Fibroblast of skin of back (primary cell): ENCODE results near the gene CTBP1.

Experiments
- DNase-seq: peaks from one replicate; pipeline ENCODE4 v3.0.0-alpha.2; 2013

CTBP1 gene

GRCh38 chr4:1172971-1173757 is 75.8 kb downstream of the CTBP1 start:
- no peak for DNase-seq

DNA sequence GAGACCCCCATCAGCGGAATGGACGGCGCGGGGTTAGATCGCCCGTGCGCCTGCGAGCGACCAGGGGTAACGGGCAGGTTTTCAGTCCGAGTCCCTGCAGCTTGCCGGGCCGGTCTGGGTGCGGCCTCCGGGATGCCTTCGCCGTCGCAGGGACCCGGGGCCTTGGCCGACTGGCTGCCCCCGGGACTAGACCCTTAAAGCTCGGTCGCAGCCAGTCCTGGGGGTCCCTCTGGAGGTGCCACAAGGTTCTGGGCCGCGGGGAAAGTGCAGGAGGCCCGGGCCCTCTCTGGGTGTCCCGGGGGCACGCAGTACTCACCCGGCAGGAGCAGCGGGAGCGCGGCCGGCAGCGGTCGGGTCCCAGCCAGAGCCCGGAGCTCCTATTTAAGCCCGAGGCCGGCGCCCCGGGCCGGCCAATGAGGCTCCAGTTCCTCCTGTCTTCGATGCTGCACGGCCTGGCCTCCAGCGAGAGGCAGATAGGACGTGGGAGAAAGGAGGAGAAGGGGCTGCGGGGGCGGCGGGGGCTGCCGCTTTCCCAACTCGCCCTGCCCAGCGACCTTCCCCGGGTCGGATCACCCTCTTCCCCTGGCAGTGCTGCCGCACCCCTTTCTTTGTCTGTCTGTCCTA is 76.6 kb downstream of the CTBP1 start, which contains the start of gene SPON2:
Gene SPON2 (minus strand): TSS at position 356 of the 624 bp plus-strand sequence.
- no peak for DNase-seq

DNA sequence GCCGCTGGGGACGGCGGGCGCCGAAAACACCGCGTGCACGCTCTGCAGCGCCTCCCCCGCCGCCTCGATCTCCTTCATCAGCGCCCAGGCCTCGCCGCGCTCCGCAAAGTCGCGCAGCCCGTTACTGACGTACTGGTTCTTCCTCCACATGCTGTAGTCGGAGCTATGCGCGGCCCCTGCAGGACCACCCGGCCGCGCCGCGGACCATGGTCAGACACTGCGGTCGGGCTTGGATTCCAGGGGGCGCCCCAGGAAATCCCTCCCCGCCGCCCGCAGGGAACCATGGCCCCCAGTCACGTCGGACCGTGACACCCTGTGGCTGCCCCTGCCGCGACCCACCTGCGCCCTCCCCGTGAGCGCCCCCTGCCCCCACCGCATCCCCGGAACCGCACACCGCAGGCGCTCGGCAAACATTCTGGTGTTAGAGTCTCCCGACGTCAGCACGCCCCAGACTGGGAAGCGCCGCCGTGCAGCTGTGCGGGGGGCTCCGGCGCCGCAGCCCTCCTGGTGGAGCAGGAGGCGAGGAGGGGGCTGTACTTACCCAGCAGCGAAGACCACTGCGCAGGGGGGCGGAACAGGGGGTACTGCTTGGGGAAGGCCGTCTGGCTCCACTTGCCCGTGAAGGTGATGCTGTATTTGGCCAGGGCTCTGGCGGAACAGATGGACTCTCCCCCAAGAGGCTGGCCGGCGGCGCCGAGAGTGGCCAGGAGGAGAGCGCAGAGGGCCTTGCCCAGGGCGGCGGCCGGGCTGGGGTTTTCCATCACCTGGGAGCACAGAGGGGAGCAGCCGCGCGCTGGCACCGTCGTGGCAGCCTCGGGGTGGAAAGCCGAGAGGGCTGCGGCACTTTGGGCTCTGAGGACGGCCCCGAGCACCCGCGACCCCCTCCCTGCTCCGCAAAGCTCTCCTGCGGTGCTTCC is 77.4 kb downstream of the CTBP1 start:
- DNase-seq, result no peak

- DNase-seq, result no peak
Measured at GRCh38 chr4:1170976-1171310, 78.0 kb downstream of the CTBP1 start.

- no peak for DNase-seq
Measured at GRCh38 chr4:1170156-1170975, 78.6 kb downstream of the CTBP1 start.

DNA sequence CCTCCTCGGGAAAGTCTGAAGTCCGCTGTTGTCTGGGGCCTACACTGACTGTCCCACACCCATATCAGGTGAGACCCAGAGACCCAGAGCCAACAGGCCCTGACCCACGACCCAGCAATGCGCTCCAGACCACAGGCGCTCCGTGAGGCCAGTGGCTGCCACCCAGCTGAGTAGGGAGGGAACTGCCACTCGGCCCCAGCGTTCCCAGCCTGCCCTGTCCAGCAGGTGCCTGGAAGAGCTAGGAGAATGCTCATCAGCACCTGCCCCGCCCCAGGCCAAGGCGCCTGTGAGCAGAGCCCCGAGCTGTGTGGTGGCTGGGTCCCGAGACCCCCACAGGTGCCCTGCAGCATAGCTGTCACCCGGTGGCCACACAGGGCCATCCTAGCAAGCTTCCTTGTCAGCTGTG is 79.2 kb downstream of the CTBP1 start:
- DNase-seq, result no peak

DNA sequence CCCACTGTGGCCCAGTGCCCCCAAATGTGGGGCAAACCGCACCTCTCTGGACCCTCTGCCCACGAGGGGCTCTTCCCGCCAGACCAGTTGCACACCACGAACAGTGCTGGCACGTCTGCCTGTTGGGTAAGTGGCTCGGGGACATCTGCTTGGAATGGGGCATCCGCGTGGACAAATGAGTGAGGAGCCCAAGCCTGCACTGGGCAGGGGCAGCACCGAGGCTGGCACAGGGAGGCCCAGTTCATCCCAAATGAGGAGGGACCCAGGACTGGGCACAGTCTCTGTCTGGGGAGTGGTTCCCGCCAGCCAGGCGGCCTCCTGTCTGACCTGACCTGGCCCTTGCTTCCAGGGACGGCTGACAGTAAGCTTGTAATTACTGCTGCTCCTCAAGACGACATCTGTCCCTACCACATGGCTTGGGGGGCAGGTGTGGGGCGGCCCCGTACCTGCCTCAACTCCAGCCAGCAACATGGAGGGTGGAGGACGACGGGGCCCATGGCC is 79.7 kb downstream of the CTBP1 start:
- DNase-seq, result no peak

- no peak for DNase-seq
Measured at GRCh38 chr4:1168191-1169101, 80.5 kb downstream of the CTBP1 start.

DNA sequence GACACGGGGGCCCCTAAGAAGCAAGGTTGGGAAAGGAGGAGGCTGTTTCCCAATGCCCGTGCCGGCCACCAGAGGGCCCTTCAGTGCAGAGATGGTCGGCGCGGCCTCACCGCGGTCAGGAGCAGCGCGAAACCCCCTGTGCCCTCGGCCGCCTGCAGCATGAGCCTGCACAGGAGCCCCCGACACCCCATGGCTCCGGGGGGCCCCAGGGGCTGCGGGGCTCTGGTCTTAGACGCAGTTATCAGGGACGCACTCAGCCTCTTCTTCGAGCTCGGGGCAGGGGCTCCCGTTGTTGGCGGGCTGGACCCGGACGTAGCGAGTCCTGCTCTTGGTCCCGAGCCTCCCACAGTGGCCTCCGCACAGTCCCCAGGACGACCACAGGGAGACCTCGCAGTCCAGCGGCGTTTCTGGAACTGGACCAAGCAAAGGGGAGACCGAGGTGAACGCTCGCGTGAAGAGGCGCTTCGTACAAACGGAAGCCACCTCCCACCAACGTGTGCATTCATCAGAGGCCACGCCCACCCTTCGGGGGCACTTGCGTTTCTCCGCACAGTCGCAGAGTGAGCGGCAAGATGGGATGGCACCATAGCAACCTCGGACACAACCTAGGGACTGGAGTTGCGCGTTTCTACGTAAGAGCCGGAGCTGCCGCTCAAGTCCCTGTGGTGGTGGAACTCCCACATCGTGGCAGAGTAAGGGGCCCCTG is 81.5 kb downstream of the CTBP1 start:
- peak; percentile 81 for DNase-seq

DNA sequence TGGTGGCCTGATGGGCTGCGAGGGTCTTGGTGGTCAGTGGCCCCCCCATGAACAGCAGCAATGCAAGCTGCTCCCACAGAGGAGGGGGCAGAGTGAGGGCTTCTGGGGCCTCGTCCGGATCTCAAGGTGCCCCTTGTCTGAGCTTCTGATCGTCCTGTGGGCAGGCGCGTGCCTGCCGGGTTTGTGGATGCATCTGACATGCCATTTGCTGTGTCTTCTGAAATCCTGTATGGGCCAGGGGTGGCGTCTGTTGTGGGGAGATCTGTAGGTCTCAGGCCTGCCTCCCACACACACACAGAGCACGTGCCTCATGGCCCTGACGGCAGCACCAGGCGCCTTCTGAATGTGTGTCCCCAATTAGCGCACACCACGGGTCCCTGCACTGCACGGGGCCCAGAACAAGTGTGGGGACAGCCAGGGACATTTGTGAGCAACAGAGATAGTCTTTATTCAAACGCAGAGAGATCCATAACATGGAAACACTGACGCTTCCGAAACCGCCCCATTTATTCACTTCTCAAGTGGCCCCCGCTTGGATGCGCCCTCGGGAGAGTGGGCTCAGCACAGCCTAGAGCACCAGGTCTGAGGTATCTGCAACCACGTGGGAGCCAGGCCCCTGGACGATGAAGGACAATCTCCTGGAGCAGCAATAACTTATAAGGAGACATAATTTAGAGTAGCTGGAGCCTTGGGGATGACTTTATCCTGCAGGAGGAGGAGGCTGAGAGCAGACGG is 82.3 kb downstream of the CTBP1 start:
- DNase-seq, result no peak

DNA sequence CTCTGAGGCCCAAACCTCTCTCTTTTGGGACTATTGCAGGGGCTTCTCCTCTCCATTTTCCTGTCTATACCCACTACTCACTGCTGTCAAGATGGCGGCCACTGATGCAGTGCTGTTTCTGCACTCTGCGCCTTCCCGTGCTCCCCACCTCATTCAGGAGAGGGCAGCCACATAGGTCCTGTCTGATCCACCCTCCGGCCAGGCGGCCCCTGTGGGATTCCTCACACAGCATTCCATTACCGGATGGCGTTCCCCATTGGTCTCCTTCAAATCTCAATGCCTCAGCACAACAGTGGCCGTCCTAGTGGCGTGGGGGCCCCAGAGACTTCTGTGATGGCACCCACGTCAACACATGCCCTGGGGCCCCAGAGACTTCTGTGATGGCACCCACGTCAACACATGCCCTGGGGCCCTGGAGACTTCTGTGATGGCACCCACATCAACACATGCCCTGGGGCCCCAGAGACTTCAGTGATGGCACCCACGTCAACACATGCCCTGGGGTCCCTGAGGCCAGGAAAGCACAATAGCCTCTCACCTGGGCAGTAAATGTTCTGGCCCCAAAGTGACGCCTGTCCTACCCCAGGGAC is 83.9 kb downstream of the CTBP1 start:
- DNase-seq, result no peak

GRCh38 chr4:1164444-1164843 is 84.5 kb downstream of the CTBP1 start:
- DNase-seq, result no peak

- DNase-seq, result no peak
Measured at GRCh38 chr4:1164040-1164439, 84.9 kb downstream of the CTBP1 start.
